ENCODE data around the gene SYAP1.

- TF ChIP-seq POLR2AphosphoS5 (IDR thresholded peaks at IDR 0.05; ENCODE audit: low read depth, low read length) (no peak), TAF1 (IDR thresholded peaks at IDR 0.05; ENCODE audit: borderline replicate concordance, low read depth, low read length) (no peak), POLR2A (IDR thresholded peaks at IDR 0.05; ENCODE audit: low read depth, low read length) (no peak)
Measured at GRCh38 chrX:16745102-16745501, 25.7 kb downstream of the SYAP1 start.
